ENCODE measurements around the gene GRHPR. TPM values are rescaled to one million over a fixed set of nuclear protein-coding genes. Genes with fewer than 3 reads are reported as not detected.
A peak's percentile ranks its signal among the peaks of the same experiment; 100 is the strongest.
"Not testable (repeated sequence)": the region's sequence is repeated elsewhere in the genome, so short reads cannot be mapped to it uniquely, and the experiment has no call there.

GRHPR gene
- total and polyA plus RNA-seq, 5 experiments from 2014 or later = 55.0 to 89.3 (median 71.5) TPM

- Mint-ChIP-seq H3K27me3 (peaks cover 0 to 8% (median 6%) of the 10 kb centered on the region in 5 donors), H3K4me3 (no peak overlapping the region), H3K36me3 (no peaks in the 10 kb centered on the region), H3K9me3 (no peaks in the 10 kb centered on the region), H3K4me1 (peaks cover 14 to 18% (median 16%) of the 10 kb centered on the region in 4 donors), H3K27ac (no peak overlapping the region)
- ATAC-seq = no peak
- no peak for DNase-seq
- POLR2A ChIA-PET = no interaction called here
These were observed 5.2 kb upstream of the GRHPR start for GRCh38 chr9:37417252-37417803.

GRCh38 chr9:37417857-37418618, 4.5 kb upstream of the GRHPR start:
- POLR2A ChIA-PET = no interaction called here
- H3K27me3 Mint-ChIP-seq = peaks cover 0 to 8% (median 6%) of the 10 kb centered on the region in 5 donors
- no peaks in the 10 kb centered on the region for H3K36me3 Mint-ChIP-seq
- peak overlapping the region in 1 of 10 donors; percentile 81 for H3K27ac Mint-ChIP-seq
- ATAC-seq (no peak), DNase-seq (no peak)
- peaks cover 16 to 23% (median 21%) of the 10 kb centered on the region in 4 donors for H3K4me1 Mint-ChIP-seq
- no peak overlapping the region for H3K4me3 Mint-ChIP-seq
- H3K9me3 Mint-ChIP-seq = no peaks in the 10 kb centered on the region

GRCh38 chr9:37419204-37419603, 3.3 kb upstream of the GRHPR start:
- no peak for DNase-seq
- H3K4me3 Mint-ChIP-seq = peak overlapping the region in 1 of 10 donors; percentile 43
- H3K27ac Mint-ChIP-seq = peak overlapping the region in 2 of 10 donors; percentile 37 to 67
- peaks cover 16 to 35% (median 33%) of the 10 kb centered on the region in 4 donors for H3K4me1 Mint-ChIP-seq
- ATAC-seq = no peak
- H3K9me3 Mint-ChIP-seq = no peaks in the 10 kb centered on the region
- POLR2A ChIA-PET = no interaction called here
- no peaks in the 10 kb centered on the region for H3K36me3 Mint-ChIP-seq
- peaks cover 0 to 8% (median 6%) of the 10 kb centered on the region in 5 donors for H3K27me3 Mint-ChIP-seq

GRCh38 chr9:37420271-37421215, 2.0 kb upstream of the GRHPR start:
- ATAC-seq (no peak), DNase-seq (no peak)
- Mint-ChIP-seq H3K9me3 (no peaks in the 10 kb centered on the region), H3K27me3 (no peaks in the 10 kb centered on the region), H3K4me3 (no peak overlapping the region), H3K27ac (peak overlapping the region in 5 of 10 donors; percentile 32 to 74 (median 43)), H3K36me3 (no peaks in the 10 kb centered on the region), H3K4me1 (peaks cover 10 to 33% (median 27%) of the 10 kb centered on the region in 4 donors)
- POLR2A ChIA-PET = no interaction called here

- Mint-ChIP-seq H3K36me3 (peaks cover 0 to 13% (median 0%) of the 10 kb centered on the region in 3 donors), H3K4me1 (peaks cover 10 to 35% (median 26%) of the 10 kb centered on the region in 4 donors), H3K9me3 (no peaks in the 10 kb centered on the region), H3K4me3 (peak overlapping the region; percentile 91 to 98 (median 94)), H3K27ac (peak overlapping the region; percentile 92 to 98 (median 96)), H3K27me3 (no peaks in the 10 kb centered on the region)
- POLR2A ChIA-PET = interaction anchor here (1.0 to 2.1 kb wide), 5 partner anchors 43 to 170 kb away, joined by 3 to 15 read pairs (median 4); partner anchors contain the start of genes POLR1E, TOMM5 and ZBTB5
- DNase-seq (no peak), ATAC-seq (no peak)
These were observed 595 bp upstream of the GRHPR start for GRCh38 chr9:37421914-37422288.

- Mint-ChIP-seq H3K4me3 (peak overlapping the region; percentile 91 to 98 (median 94)), H3K27me3 (no peaks in the 10 kb centered on the region), H3K4me1 (peaks cover 10 to 35% (median 26%) of the 10 kb centered on the region in 4 donors), H3K36me3 (peaks cover 0 to 28% (median 0%) of the 10 kb centered on the region in 3 donors), H3K27ac (peak overlapping the region; percentile 61 to 98 (median 96)), H3K9me3 (no peaks in the 10 kb centered on the region)
- no peak for DNase-seq
- POLR2A ChIA-PET = interaction anchor here (1.8 to 2.1 kb wide), 2 partner anchors 9 to 62 kb away, joined by 5 to 15 read pairs; partner anchors contain the start of gene POLR1E
- no peak for ATAC-seq
These were observed 1.0 kb downstream of the GRHPR start for GRCh38 chr9:37423508-37423907.

GRCh38 chr9:37424204-37424685, 1.7 kb downstream of the GRHPR start:
- peak overlapping the region in 6 of 10 donors; percentile 52 to 98 (median 96) for H3K27ac Mint-ChIP-seq
- ATAC-seq (no peak), DNase-seq (no peak)
- POLR2A ChIA-PET = interaction anchor here (1.8 to 1.9 kb wide), 2 partner anchors 10 to 41 kb away, joined by 5 to 7 read pairs; partner anchors contain the start of gene ZBTB5
- peaks cover 0 to 31% (median 0%) of the 10 kb centered on the region in 3 donors for H3K36me3 Mint-ChIP-seq
- no peaks in the 10 kb centered on the region for H3K9me3 Mint-ChIP-seq
- peak overlapping the region in 9 of 10 donors; percentile 91 to 98 (median 94) for H3K4me3 Mint-ChIP-seq
- H3K27me3 Mint-ChIP-seq = no peaks in the 10 kb centered on the region
- H3K4me1 Mint-ChIP-seq = peaks cover 6 to 35% (median 26%) of the 10 kb centered on the region in 4 donors

- Mint-ChIP-seq H3K4me3 (no peak overlapping the region), H3K27ac (peak overlapping the region in 2 of 10 donors; percentile 19 to 56), H3K4me1 (peaks cover 6 to 35% (median 26%) of the 10 kb centered on the region in 4 donors), H3K9me3 (no peaks in the 10 kb centered on the region), H3K27me3 (no peaks in the 10 kb centered on the region), H3K36me3 (peaks cover 0 to 31% (median 0%) of the 10 kb centered on the region in 3 donors)
- DNase-seq (no peak), ATAC-seq (no peak)
- POLR2A ChIA-PET = interaction anchor here (1.8 to 1.9 kb wide), 2 partner anchors 11 to 40 kb away, joined by 5 to 7 read pairs; partner anchors contain the start of gene ZBTB5
These were observed 2.3 kb downstream of the GRHPR start for GRCh38 chr9:37424686-37425297.

GRCh38 chr9:37425298-37425752, 2.8 kb downstream of the GRHPR start:
- no peak for DNase-seq
- Mint-ChIP-seq H3K36me3 (peaks cover 0 to 31% (median 0%) of the 10 kb centered on the region in 3 donors), H3K27ac (peak overlapping the region in 2 of 10 donors; percentile 19 to 29), H3K4me1 (peaks cover 6 to 34% (median 26%) of the 10 kb centered on the region in 4 donors), H3K27me3 (no peaks in the 10 kb centered on the region), H3K9me3 (no peaks in the 10 kb centered on the region), H3K4me3 (no peak overlapping the region)
- POLR2A ChIA-PET = interaction anchor here (1.9 kb wide), 1 partner anchor 40 kb away, joined by 7 read pairs; the partner anchor contains the start of gene ZBTB5
- ATAC-seq = no peak

- POLR2A ChIA-PET = interaction anchor here (0.6 kb wide), 1 partner anchor 10 kb away, joined by 3 read pairs; no protein-coding TSS in a partner anchor
- ATAC-seq, H3K27me3 Mint-ChIP-seq, DNase-seq, H3K9me3 Mint-ChIP-seq, H3K4me3 Mint-ChIP-seq: not testable (repeated sequence)
- Mint-ChIP-seq H3K36me3 (peaks cover 0 to 31% (median 0%) of the 10 kb centered on the region in 3 donors), H3K27ac (peak overlapping the region in 1 of 10 donors; percentile 7), H3K4me1 (peaks cover 6 to 31% (median 27%) of the 10 kb centered on the region in 4 donors)
These were observed 3.9 kb downstream of the GRHPR start for GRCh38 chr9:37426431-37426830.

- Mint-ChIP-seq H3K9me3 (no peaks in the 10 kb centered on the region), H3K4me1 (peaks cover 6 to 29% (median 26%) of the 10 kb centered on the region in 4 donors), H3K4me3 (no peak overlapping the region), H3K36me3 (peaks cover 0 to 31% (median 0%) of the 10 kb centered on the region in 3 donors), H3K27ac (peak overlapping the region in 2 of 10 donors; percentile 27 to 56), H3K27me3 (no peaks in the 10 kb centered on the region)
- ATAC-seq (no peak), DNase-seq (no peak)
- POLR2A ChIA-PET = interaction anchor here (0.6 kb wide), 1 partner anchor 10 kb away, joined by 3 read pairs; no protein-coding TSS in a partner anchor
These were observed 4.3 kb downstream of the GRHPR start for GRCh38 chr9:37426846-37427245.
